Measurements from ENCODE around the gene PDE1A.
"Not testable (repeated sequence)": the region's sequence is repeated elsewhere in the genome, so short reads cannot be mapped to it uniquely, and the experiment has no call there.

Gene PDE1A

GRCh38 chr2:182404092-182404491, 22.7 kb downstream of the PDE1A start:
- ChIA-PET POLR2A (no interaction called here), CTCF (no interaction called here)
- TF ChIP-seq ZNF624 (tag by site-specific recombination; IDR thresholded peaks at IDR 0.05), result no peak
- no peak for TF ChIP-seq SALL2 (tag by site-specific recombination; IDR thresholded peaks at IDR 0.05; ENCODE audit: borderline replicate concordance)
- no peak for TF ChIP-seq ZNF48 (tag by site-specific recombination; IDR thresholded peaks at IDR 0.05)
- TF ChIP-seq TCF7L2 (IDR thresholded peaks at IDR 0.05; ENCODE audit: borderline replicate concordance, low read depth, low read length), result no peak
- no peak for TF ChIP-seq ZNF548 (tag by site-specific recombination; IDR thresholded peaks at IDR 0.05)
- no peak for TF ChIP-seq ZNF837 (tag by site-specific recombination; IDR thresholded peaks at IDR 0.05)
- TF ChIP-seq GLI2 (tag by site-specific recombination; IDR thresholded peaks at IDR 0.05; ENCODE audit: borderline replicate concordance, low read depth), result no peak
- no peak for TF ChIP-seq MYNN (tag by site-specific recombination; IDR thresholded peaks at IDR 0.05; ENCODE audit: borderline replicate concordance)
- TF ChIP-seq ZNF629 (tag by site-specific recombination; IDR thresholded peaks at IDR 0.05), result no peak
- TF ChIP-seq, protein P1, sequence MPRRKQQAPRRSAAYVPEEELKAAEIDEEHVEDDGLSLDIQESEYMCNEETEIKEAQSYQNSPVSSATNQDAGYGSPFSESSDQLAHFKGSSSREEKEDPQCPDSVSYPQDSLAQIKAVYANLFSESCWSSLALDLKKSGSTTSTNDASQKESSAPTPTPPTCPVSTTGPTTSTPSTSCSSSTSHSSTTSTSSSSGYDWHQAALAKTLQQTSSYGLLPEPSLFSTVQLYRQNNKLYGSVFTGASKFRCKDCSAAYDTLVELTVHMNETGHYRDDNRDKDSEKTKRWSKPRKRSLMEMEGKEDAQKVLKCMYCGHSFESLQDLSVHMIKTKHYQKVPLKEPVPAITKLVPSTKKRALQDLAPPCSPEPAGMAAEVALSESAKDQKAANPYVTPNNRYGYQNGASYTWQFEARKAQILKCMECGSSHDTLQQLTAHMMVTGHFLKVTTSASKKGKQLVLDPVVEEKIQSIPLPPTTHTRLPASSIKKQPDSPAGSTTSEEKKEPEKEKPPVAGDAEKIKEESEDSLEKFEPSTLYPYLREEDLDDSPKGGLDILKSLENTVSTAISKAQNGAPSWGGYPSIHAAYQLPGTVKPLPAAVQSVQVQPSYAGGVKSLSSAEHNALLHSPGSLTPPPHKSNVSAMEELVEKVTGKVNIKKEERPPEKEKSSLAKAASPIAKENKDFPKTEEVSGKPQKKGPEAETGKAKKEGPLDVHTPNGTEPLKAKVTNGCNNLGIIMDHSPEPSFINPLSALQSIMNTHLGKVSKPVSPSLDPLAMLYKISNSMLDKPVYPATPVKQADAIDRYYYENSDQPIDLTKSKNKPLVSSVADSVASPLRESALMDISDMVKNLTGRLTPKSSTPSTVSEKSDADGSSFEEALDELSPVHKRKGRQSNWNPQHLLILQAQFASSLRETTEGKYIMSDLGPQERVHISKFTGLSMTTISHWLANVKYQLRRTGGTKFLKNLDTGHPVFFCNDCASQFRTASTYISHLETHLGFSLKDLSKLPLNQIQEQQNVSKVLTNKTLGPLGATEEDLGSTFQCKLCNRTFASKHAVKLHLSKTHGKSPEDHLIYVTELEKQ (tag by site-specific recombination; IDR thresholded peaks at IDR 0.05; ENCODE audit: borderline replicate concordance), result no peak
- TF ChIP-seq ZNF701 (tag by site-specific recombination; IDR thresholded peaks at IDR 0.05), result no peak
- no peak for TF ChIP-seq YY2 (tag by site-specific recombination; IDR thresholded peaks at IDR 0.05)
- H3K9me3 ChIP-seq (ENCODE audit: control insufficient read depth, insufficient read depth, low read depth, low read length), result no peaks in the 10 kb centered on the region
- H3K4me3 ChIP-seq (ENCODE audit: low read depth, low read length), result no peak overlapping the region
- H3K4me1 ChIP-seq (ENCODE audit: control insufficient read depth, insufficient read depth, low read length), result no peaks in the 10 kb centered on the region
- no peaks in the 10 kb centered on the region for H3K36me3 ChIP-seq (ENCODE audit: control insufficient read depth in 2 of 2, insufficient read depth in 1 of 2, low read length in 2 of 2)
- H3K27ac ChIP-seq (ENCODE audit: extremely low read depth, low read depth, low read length), result no peak overlapping the region

DNA sequence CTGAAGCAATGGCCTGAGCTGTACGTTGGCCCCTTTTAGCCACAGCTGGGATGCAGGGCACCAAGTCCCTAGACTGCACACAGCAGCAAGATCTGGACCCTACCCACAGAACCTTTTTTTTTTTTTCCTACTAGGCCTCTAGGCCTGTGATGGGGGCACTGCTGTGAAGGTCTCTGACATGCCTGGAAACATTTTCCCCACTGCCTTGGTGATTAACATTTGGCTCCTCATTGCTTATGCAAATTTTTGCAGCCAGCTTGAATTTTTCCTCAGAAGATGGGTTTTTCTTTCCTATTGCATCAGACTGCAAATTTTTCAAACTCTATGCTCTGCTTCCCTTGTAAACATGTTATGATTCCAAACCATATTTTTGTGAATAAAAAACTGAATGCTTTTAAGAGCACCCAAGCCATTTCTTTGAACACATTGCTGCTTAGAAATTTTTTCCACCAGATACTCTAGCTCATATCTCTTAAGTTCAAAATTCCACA, 33.5 kb downstream of the PDE1A start:
- Histone ChIP-seq H3K27ac (ENCODE audit: extremely low read depth, low read depth, low read length) (no peak overlapping the region), H3K4me3 (ENCODE audit: low read depth, low read length) (no peak overlapping the region), H3K4me1 (ENCODE audit: control insufficient read depth, insufficient read depth, low read length) (no peaks in the 10 kb centered on the region), H3K36me3 (ENCODE audit: control insufficient read depth in 2 of 2, insufficient read depth in 1 of 2, low read length in 2 of 2) (no peaks in the 10 kb centered on the region), H3K9me3 (ENCODE audit: control insufficient read depth, insufficient read depth, low read depth, low read length) (no peaks in the 10 kb centered on the region)
- POLR2A ChIA-PET, result no interaction called here
- TF ChIP-seq ZNF660 (tag by site-specific recombination; IDR thresholded peaks at IDR 0.05) (no peak), GLIS1 (tag by site-specific recombination; IDR thresholded peaks at IDR 0.05) (no peak), ZNF623 (tag by site-specific recombination; IDR thresholded peaks at IDR 0.05) (no peak), ZNF350 (tag by site-specific recombination; IDR thresholded peaks at IDR 0.05) (no peak), ZNF513 (tag by site-specific recombination; IDR thresholded peaks at IDR 0.05) (no peak)
- CTCF ChIA-PET, result no interaction called here

DNA sequence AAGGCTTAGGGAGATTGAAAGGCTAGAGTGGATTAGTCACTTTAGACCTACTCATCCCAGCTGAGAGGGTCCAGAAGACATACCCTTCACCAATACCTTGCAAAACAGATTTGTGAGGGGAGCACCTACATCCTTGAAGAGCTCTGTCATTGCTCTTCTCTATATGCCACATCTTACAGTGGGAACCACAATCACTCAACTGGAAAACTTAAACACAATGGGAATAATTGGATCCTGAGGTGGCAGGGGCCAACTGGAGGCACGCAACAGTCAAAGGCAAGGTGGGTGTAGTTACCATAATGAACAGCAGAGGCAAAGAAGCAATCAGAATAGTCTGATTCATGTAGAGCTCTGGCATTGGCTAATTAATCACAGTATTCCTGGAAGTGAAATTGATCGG, 35.4 kb downstream of the PDE1A start:
- H3K36me3 ChIP-seq (ENCODE audit: control insufficient read depth in 2 of 2, insufficient read depth in 1 of 2, low read length in 2 of 2), result no peaks in the 10 kb centered on the region

GRCh38 chr2:182386267-182386880, 40.5 kb downstream of the PDE1A start:
- H3K36me3 ChIP-seq (ENCODE audit: control insufficient read depth in 2 of 2, insufficient read depth in 1 of 2, low read length in 2 of 2); POLR2A ChIA-PET; H3K9me3 ChIP-seq (ENCODE audit: control insufficient read depth, insufficient read depth, low read depth, low read length); H3K4me3 ChIP-seq (ENCODE audit: low read depth, low read length); H3K27ac ChIP-seq (ENCODE audit: extremely low read depth, low read depth, low read length); CTCF ChIA-PET; H3K4me1 ChIP-seq (ENCODE audit: control insufficient read depth, insufficient read depth, low read length): not testable (repeated sequence)

More for the DNA sequence above, 35.4 kb downstream of the PDE1A start:
- CTCF ChIA-PET, result no interaction called here
- Histone ChIP-seq H3K4me3 (ENCODE audit: low read depth, low read length) (no peak overlapping the region), H3K9me3 (ENCODE audit: control insufficient read depth, insufficient read depth, low read depth, low read length) (no peaks in the 10 kb centered on the region), H3K4me1 (ENCODE audit: control insufficient read depth, insufficient read depth, low read length) (no peaks in the 10 kb centered on the region), H3K27ac (ENCODE audit: extremely low read depth, low read depth, low read length) (no peak overlapping the region)
- no peak for TF ChIP-seq ZNF624 (tag by site-specific recombination; IDR thresholded peaks at IDR 0.05)
- TF ChIP-seq ZNF302 (tag by site-specific recombination; IDR thresholded peaks at IDR 0.05; ENCODE audit: low read depth), result peak; percentile 81; the same call in 1 of the 2 replicates
- TF ChIP-seq, protein P2, sequence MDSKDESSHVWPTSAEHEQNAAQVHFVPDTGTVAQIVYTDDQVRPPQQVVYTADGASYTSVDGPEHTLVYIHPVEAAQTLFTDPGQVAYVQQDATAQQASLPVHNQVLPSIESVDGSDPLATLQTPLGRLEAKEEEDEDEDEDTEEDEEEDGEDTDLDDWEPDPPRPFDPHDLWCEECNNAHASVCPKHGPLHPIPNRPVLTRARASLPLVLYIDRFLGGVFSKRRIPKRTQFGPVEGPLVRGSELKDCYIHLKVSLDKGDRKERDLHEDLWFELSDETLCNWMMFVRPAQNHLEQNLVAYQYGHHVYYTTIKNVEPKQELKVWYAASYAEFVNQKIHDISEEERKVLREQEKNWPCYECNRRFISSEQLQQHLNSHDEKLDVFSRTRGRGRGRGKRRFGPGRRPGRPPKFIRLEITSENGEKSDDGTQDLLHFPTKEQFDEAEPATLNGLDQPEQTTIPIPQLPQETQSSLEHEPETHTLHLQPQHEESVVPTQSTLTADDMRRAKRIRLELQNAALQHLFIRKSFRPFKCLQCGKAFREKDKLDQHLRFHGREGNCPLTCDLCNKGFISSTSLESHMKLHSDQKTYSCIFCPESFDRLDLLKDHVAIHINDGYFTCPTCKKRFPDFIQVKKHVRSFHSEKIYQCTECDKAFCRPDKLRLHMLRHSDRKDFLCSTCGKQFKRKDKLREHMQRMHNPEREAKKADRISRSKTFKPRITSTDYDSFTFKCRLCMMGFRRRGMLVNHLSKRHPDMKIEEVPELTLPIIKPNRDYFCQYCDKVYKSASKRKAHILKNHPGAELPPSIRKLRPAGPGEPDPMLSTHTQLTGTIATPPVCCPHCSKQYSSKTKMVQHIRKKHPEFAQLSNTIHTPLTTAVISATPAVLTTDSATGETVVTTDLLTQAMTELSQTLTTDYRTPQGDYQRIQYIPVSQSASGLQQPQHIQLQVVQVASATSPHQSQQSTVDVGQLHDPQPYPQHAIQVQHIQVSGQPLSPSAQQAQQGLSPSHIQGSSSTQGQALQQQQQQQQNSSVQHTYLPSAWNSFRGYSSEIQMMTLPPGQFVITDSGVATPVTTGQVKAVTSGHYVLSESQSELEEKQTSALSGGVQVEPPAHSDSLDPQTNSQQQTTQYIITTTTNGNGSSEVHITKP (tag by site-specific recombination; IDR thresholded peaks at IDR 0.05), result no peak
- POLR2A ChIA-PET, result no interaction called here
